Left cardiac atrium (tissue), 4 donors: ENCODE data around the gene HELZ. TPM values are rescaled to one million over a fixed set of nuclear protein-coding genes. Genes with fewer than 3 reads are reported as not detected.
"Not testable (repeated sequence)": the region's sequence is repeated elsewhere in the genome, so short reads cannot be mapped to it uniquely, and the experiment has no call there.

ENCODE experiments used
- ATAC-seq, 2 donors: fragments of 200-7000 bp; cut with Tn5 transposase; one replicate each; pipeline ENCODE4 v1.9.1; 2020; ENCODE audit warnings: mild to moderate bottlenecking in 2 of 2, moderate library complexity in 2 of 2
- DNase-seq: peaks from one replicate; pipeline ENCODE4 v3.0.0-alpha.2; 2020
- intact Hi-C, 2 donors: fragments of 100-400 bp; cut with DNase I; formaldehyde crosslinking; loops; one replicate each; pipeline versions ENCODE4 v1.14.1 to v1.15.1; 2022 to 2023
- total RNA-seq, 2 donors: library from RNA; stranded (reverse); fragmentation: NEBNext Ultra II Directional; extraction: Animal tissue kit (Norgen Biotek cat#: 25700); gene quantifications; one replicate each; pipeline ENCODE4 v1.2.1, GENCODE V29; 2021
- donor health status: DM: no; HTN: yes; CAD: no.
- donor health status: DM: no; HTN: yes; CAD: no; lungs with severe emphysema.
- donor health status: DM: yes; HTN: yes; CAD: no.
- donor health status: Dilated cardiomyopathy.

HELZ gene
- total RNA-seq, 2 donors from 2014 or later = 34.5 to 36.0 TPM

GRCh38 chr17:67271187-67271586 is 26.2 kb upstream of the HELZ start:
- ATAC-seq, intact Hi-C loops, DNase-seq: not testable (repeated sequence)

GRCh38 chr17:67270416-67270815 is 25.4 kb upstream of the HELZ start:
- DNase-seq (no peak), ATAC-seq (no peak)
- intact Hi-C loops = no loop called here

DNA sequence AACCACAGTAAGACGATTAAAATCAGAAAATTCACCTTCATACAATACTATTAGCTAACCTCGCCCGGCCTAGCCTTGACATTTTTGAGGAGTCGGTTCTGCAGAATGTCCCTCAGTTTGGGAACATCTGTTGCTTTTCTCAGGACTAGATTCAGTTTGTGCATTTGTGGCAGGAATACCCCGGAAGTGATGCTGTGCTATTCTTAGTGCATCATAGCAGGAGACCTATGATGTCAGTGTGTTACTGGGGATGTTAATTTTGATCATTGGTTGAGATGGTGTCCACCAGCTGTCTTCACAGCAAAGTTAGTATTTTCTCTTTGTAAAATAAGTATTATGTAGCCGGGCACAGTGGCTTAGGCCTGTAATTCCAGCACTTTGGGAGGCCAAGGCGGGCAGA is 21.5 kb upstream of the HELZ start:
- no peak for DNase-seq

GRCh38 chr17:67265436-67266019 is 20.5 kb upstream of the HELZ start:
- DNase-seq (no peak), ATAC-seq (no peak)
- intact Hi-C loops = no loop called here

More for the DNA sequence above, 21.5 kb upstream of the HELZ start:
- no peak for ATAC-seq
- intact Hi-C loops = no loop called here

- intact Hi-C loops = no loop called here
- ATAC-seq (no peak), DNase-seq (no peak)
These were observed 17.6 kb upstream of the HELZ start for GRCh38 chr17:67262435-67263117.

DNA sequence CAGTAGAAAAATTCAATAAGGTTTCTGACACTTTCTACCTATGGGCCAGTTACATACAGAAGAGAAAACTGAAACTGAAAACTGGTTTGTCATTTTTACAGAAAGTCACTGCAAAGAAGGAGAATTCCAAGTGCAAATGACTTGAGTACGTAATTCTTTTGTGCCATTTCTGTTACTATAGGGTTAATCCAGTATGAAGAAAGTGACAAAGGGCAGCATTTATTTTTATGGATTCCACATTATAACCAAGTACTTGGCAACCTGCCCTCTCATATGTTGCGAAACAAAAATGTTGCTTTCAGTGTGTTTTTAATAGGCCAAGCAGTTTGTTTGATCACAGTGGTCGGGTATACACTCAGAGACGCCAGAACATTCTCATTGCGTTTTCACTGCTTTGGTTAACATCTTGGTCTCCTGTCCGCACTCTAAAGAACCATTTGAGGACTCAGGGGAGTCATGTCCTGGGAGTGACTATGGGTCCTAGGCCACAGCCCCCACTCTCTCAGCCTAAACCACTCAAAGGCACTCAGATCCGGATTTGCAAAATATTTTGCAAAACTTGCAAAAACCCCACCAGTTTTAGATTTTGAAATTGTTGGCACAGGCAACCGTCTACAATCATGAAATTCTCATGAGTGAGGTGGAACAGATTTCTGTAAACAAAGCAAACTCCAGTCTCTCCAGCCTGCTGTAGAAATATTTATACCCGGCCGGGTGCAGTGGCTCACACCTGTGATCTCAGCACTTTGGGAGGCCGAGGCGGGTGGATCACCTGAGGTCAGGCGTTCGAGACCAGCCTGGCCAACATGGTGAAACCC is 15.4 kb upstream of the HELZ start:
- ATAC-seq (peak; percentile 63 to 78), DNase-seq (no peak)
- intact Hi-C loops = no loop called here

DNA sequence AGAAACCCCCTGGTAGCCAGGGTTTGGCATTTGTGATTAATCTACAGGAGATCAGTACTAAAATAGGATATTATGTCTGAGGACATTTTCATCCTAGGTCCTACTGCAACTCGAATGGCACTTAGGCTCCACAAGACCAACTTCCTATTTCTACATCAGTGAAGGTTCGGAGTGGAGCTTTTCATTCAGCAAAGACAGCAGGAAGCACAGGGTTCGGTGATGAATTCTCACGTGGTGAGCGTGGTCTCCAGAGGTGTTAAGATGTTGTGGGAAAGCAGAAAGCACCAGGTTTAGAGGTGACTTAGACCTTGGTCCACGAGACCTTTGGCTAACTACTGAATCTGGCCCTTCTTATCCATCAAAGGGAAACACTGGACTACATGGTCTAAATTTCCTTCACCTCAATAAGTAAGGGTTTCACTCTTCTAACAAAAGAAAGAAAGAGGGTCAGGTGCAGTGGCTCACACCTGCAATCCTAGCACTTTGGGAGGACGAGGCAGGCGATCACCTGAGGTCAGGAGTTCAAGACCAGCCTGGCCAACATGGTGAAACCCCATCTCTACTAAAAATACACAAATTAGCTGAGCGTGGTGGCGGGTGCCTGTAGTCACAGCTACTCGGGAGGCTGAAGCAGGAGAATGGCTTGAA is 13.9 kb upstream of the HELZ start:
- intact Hi-C loops = no loop called here
- ATAC-seq (peak; percentile 24 to 32), DNase-seq (no peak)

DNA sequence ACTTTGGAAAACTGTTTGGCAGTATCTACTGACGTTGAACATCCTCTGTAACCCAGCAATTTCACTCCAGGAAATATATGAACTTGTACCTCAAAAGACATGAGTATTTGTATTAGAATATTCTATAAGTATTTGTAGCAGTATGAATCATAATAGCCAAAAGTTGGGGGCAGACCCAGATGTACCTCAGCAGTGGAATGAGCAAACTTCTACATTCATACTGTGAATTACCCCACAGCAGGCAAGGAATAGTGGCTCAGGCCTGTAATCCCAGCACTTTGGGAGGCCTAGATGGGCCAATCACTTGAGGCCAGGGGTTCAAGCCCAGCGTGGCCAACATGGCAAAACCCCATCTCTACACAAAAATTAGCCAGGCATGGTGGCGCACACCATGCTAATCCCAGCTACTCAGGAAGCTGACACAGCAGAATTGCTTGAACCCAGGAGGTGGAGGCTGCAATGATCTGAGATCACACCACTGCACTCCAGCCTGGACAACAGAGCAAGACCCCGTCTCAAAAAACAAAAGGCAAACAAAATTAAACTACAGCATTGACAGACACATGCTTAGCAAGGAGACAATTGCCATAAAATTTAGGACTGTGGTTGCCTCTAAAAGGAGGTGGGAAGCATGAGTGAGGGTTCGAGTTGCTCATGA is 11.2 kb upstream of the HELZ start:
- intact Hi-C loops = no loop called here
- ATAC-seq (no peak), DNase-seq (no peak)

DNA sequence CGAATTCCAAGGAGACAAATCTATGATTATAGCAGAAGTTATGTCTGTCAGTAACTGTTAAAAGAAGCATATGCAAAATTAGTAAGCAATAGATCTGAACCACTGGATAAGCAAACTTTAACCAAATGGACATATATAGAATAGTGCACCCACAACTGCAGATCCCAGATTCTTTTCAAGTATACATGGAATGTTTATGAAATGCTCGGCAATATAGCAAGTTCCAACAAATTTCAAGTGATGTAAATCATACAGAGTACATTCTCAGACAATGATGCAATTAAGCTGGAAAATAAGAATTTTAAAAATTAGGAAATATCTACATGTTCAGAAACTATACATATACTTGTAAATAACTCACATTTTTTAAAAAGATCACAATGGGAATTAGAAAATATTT is 8.4 kb upstream of the HELZ start:
- intact Hi-C loops = no loop called here
- DNase-seq = no peak
- no peak for ATAC-seq

GRCh38 chr17:67251586-67251985 is 6.6 kb upstream of the HELZ start:
- ATAC-seq = not testable (repeated sequence)

DNA sequence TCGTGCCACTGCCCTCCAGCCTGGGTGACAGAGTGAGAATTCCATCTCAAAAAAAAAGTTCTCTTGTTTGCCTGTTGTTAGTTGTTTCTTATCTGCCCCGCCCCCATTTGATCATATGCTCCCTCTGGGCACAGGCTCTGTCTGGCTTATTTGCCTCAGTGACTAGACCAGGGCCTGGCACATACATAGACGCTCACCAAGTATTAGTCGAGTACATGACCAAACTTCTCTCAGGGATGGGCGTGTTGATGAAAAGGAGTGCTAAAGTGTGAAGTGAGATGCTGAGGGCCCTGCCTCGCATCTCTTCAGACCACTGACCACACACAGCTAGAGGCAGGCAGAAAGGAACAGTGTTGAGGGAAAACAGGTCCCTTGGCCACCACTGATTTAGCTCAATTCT is 3.3 kb upstream of the HELZ start:
- no peak for DNase-seq
- no peak for ATAC-seq
- intact Hi-C loops = loop anchor here in 1 of 2 donors (10.0 kb wide), 1 partner anchor 47 kb away; no protein-coding TSS in a partner anchor

More at GRCh38 chr17:67251586-67251985, 6.6 kb upstream of the HELZ start:
- DNase-seq, intact Hi-C loops: not testable (repeated sequence)

- DNase-seq (no peak), ATAC-seq (no peak)
- intact Hi-C loops = loop anchor here in 1 of 2 donors (10.0 kb wide), 1 partner anchor 47 kb away; no protein-coding TSS in a partner anchor
These were observed 2.5 kb upstream of the HELZ start for GRCh38 chr17:67247416-67247900.

DNA sequence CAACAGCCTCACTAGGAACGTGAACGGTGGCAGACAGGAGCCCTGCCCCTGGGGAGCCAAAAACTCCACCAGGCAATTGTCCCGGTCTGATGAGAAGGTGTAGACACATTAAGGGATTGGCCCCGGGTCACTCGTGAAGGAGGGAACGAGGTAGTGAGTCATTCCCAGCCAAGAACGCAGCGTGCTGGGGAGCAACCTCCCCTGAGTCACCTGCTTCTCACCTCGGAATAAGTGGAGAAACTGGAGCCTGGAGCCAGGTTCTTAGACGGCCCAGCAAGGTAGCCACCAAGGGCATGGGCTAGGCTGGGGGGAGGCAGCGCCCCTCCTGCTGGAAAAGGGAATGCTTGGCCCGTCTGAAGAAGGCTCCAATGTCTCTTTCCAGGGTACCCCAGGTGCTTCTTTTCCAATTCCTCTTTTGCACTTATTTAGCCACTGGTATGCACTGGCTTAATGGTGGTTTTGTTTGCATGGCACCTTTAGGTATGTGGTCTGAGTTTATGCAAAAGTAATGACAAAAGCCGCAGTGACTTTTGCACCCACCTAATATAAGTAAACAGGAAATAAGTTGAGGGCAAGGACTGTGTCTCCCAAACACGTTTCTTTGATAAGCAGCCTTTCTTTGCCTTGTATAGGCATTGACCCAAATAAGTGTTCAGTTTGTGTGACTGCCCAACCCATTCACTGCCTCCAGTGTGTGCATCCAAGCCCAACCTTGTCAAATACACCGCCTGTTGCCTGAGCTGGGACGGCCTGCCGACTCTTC is 1.8 kb upstream of the HELZ start:
- ATAC-seq (peak; percentile 9 to 69), DNase-seq (peak; percentile 36)
- intact Hi-C loops = loop anchor here in 1 of 2 donors (10.0 kb wide), 1 partner anchor 48 kb away; no protein-coding TSS in a partner anchor

DNA sequence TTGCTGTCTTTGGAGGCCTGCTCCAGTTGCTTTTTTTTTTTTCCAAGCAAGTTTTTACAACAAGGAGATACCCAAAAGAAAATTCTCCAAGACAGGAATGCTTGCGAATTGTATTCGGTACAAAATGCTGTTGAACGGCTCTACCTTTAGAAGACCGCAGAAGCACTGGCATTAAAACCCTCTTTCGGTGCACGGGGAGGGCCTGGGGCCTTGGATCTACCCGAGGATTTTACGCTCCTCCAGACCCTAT is 1.3 kb upstream of the HELZ start:
- DNase-seq = no peak
- no peak for ATAC-seq
- intact Hi-C loops = loop anchor here in 1 of 2 donors (10.0 kb wide), 1 partner anchor 48 kb away; no protein-coding TSS in a partner anchor

DNA sequence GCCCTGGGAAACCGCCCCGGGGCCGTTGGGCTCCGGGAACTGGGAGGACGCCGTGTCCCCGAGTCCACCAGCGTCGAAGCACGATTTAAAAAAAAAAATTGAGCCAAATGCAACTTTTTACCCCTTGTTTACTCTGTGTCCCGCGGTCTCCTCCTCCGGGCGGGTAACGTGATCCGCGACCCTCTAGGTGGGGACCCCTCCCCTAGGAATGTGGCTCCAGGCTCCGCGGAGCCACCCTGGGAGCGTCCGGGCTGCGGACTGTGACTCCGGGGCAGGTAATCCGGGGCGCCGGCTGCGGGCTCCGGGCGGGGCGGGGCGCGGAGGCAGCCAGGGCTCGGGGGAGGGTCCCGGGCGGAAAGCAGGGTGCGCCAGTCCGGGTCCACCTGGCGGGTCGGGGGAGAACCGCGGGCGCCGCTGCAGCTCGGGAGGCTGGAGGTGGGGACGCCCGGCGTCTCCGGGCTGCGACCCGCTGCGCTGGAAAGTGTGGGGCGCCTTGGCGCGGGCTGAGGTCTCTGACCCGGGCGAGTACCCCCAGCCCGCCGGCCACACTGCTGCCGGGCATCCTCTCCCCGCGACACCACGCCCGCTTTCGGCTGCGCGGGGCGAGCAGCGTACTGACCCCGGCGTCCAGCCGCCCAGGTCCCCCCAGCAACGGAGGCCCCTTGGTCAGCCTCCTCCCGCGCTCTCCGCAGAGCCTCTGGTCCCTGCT is 852 bp upstream of the HELZ start:
- intact Hi-C loops = loop anchor here in 1 of 2 donors (10.0 kb wide), 1 partner anchor 49 kb away; no protein-coding TSS in a partner anchor
- ATAC-seq = peak; percentile 35 to 49
- DNase-seq = no peak

DNA sequence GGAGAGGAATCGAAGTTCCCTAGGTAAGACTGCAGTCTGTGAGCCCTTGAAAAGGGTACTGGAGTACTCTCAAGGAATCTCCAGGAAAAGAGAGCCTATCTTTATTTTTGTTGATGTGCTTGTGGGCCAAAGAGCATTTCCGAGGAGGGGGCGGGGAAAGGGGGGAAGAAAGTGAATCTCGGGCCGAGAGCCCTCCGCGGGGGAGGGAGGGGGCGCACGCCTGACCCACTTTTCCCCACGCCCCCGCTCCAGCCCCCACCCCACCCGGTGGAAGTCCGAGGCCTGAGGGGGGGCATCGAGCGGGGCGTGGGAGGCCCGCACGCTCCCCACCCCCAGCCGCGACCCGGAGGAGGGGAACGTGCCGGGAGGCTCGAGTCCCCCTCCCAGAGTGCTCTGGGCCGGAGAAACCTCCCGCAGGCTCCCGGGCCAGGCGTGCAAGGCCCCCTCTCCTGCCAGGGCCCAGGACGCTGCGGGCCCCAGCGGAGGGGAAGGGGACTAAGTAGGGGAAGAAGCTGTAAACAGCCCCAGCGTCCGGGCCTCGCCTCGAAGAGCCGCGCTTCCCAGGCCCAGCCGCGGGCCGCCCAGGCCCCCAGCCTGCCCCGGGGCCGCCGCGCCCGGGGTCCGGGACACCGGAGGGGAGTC is 444 bp downstream of the HELZ start:
- ATAC-seq (peak; percentile 12 to 37), DNase-seq (no peak)
- intact Hi-C loops = loop anchor here in 1 of 2 donors (10.0 kb wide), 1 partner anchor 50 kb away; no protein-coding TSS in a partner anchor

GRCh38 chr17:67243284-67243683 is 1.7 kb downstream of the HELZ start:
- ATAC-seq (no peak), DNase-seq (no peak)
- intact Hi-C loops = loop anchor here in 1 of 2 donors (10.0 kb wide), 1 partner anchor 52 kb away; no protein-coding TSS in a partner anchor
